Measurements from ENCODE around the gene HOXD8.

HOXD8 gene

DNA sequence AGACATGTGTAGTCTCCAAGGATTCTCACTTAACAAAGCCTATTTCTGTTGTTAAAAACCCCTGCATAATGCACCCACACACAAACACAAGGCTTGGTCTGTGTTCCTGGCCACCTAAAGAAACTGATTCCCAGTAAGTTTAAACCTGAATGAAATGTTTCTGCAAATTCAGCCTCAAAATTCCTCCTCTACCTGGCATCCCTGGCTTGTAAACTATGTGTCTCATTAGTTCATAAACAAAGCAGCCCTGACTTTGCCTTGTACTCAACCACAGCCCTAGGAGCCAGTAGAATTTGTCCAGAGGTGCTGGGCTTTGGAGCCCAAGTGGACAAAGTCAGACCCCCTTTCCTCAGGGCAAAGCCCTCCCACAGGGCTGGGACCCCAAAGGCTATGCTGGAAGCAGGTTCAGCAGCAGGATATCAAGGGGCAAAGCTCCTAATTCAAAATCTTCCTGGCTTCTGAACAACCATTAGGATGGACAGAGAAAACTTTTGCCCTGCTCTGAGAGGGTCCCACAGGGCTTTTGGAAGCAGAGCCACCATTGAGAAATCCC lies 39.6 kb upstream of the HOXD8 start (continued):
- TF ChIP-seq ZNF394 (tag by site-specific recombination; IDR thresholded peaks at IDR 0.05; ENCODE audit: borderline replicate concordance) (no peak), SP7 (tag by site-specific recombination; IDR thresholded peaks at IDR 0.05) (no peak), ZNF555 (tag by site-specific recombination; conservative IDR thresholded peaks at IDR 0.05) (no peak), KLF10 (tag by site-specific recombination; IDR thresholded peaks at IDR 0.05) (no peak), ZBTB20 (tag by site-specific recombination; IDR thresholded peaks at IDR 0.05) (no peak)

DNA sequence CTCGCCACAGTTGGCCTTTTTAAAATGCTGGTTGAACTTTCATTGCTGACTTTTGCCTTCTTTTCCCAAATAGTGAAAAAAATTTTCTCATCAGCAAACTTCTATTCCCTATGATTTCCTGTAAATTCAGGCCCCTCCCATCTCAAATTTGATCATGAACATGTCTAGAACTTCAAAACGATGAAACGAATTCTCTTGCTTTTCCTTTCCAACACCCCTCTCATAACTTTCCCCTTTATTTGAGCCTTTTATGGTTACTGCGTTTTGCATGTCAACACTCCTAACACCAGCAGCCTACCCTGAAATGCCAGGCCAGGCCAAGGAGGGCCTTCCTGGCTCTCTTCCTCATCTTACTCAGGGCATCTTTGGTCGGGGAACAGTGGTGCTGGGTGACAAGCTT lies 38.6 kb upstream of the HOXD8 start:
- ChIA-PET CTCF (interaction anchor here (0.5 to 1.0 kb wide), 4 partner anchors 12 to 1494 kb away, joined by 3 to 5 read pairs (median 3); no protein-coding TSS in a partner anchor), POLR2A (no interaction called here)
- no peaks in the 10 kb centered on the region for H3K4me1 ChIP-seq (ENCODE audit: control insufficient read depth, insufficient read depth, low read length)
- no peak overlapping the region for H3K4me3 ChIP-seq (ENCODE audit: low read depth, low read length)
- peaks cover 0 to 16% of the 10 kb centered on the region in 2 experiments; a peak in 1 of 3 replicates for H3K36me3 ChIP-seq (ENCODE audit: control insufficient read depth in 2 of 2, insufficient read depth in 1 of 2, low read length in 2 of 2)
- peak; percentile 84; the same call in 1 of the 2 replicates for TF ChIP-seq PRDM1 (tag by site-specific recombination; IDR thresholded peaks at IDR 0.05)
- TF ChIP-seq SCRT2 (tag by site-specific recombination; IDR thresholded peaks at IDR 0.05), result no peak
- H3K9me3 ChIP-seq (ENCODE audit: control insufficient read depth, insufficient read depth, low read depth, low read length), result no peaks in the 10 kb centered on the region
- no peak overlapping the region for H3K27ac ChIP-seq (ENCODE audit: extremely low read depth, low read depth, low read length)

DNA sequence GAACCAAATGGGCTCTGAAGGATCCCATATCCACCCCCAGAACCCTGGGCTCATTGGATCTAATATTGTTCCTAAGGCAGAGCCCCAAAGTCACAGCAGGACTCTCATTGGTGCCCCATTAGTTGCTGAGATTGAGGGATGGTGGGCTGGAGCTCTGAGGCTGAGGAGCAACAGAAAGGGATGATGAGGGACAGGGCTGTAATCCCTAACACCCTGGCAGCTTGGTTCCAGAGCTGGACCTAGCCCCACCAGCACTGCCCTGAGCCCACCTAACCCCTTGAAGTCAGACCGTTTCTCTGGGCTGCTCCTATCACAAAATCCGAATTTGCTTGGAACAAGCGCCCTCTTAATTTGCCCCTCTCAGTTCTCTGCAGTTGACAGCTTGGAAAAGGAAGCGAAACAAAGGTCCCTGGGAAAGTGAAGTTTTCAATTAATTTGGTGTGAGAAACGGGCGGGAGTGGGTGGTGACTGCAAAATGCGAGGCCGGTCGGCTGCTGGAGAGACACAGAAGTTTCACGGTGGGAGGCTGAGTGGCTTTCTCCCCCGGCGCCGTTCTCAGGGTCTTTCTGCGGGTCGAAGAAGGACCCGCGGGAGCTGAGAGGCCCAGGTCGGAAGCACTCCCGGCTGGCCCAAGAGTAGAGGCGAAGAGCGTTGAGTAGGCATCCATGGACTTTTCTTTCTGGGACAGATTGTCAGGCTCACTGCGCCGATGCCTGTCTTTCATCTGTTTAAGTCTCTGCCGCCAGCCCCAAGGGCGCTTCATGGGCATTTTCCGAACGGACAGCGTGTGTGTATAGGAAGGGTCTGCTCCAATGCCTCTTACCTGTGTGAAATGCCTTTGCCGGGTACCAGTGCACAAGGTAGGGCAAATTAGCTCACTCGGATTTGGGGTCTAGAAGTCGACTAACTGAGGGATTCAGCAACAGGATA lies 37.9 kb upstream of the HOXD8 start:
- POLR2A ChIA-PET, result interaction anchor here (6.7 kb wide), 1 partner anchor 14 kb away, joined by 75 read pairs; the partner anchor contains the start of gene HOXD11
- Histone ChIP-seq H3K4me3 (ENCODE audit: low read depth, low read length) (no peak overlapping the region), H3K27ac (ENCODE audit: extremely low read depth, low read depth, low read length) (no peak overlapping the region), H3K36me3 (ENCODE audit: control insufficient read depth in 2 of 2, insufficient read depth in 1 of 2, low read length in 2 of 2) (peaks cover 0 to 16% of the 10 kb centered on the region in 2 experiments; a peak in 1 of 3 replicates), H3K4me1 (ENCODE audit: control insufficient read depth, insufficient read depth, low read length) (no peaks in the 10 kb centered on the region), H3K9me3 (ENCODE audit: control insufficient read depth, insufficient read depth, low read depth, low read length) (no peaks in the 10 kb centered on the region)
- CTCF ChIA-PET, result interaction anchor here (0.5 to 1.9 kb wide), 8 partner anchors 11 to 1494 kb away, joined by 3 to 9 read pairs (median 3); no protein-coding TSS in a partner anchor
- TF ChIP-seq ZNF843 (tag by site-specific recombination; IDR thresholded peaks at IDR 0.05) (no peak), ZBTB8A (tag by site-specific recombination; IDR thresholded peaks at IDR 0.05) (0 out of 2 replicates have a peak, but pooled peaks have one; percentile 13), ZNF341 (tag by site-specific recombination; IDR thresholded peaks at IDR 0.05; ENCODE audit: low read depth) (no peak)

DNA sequence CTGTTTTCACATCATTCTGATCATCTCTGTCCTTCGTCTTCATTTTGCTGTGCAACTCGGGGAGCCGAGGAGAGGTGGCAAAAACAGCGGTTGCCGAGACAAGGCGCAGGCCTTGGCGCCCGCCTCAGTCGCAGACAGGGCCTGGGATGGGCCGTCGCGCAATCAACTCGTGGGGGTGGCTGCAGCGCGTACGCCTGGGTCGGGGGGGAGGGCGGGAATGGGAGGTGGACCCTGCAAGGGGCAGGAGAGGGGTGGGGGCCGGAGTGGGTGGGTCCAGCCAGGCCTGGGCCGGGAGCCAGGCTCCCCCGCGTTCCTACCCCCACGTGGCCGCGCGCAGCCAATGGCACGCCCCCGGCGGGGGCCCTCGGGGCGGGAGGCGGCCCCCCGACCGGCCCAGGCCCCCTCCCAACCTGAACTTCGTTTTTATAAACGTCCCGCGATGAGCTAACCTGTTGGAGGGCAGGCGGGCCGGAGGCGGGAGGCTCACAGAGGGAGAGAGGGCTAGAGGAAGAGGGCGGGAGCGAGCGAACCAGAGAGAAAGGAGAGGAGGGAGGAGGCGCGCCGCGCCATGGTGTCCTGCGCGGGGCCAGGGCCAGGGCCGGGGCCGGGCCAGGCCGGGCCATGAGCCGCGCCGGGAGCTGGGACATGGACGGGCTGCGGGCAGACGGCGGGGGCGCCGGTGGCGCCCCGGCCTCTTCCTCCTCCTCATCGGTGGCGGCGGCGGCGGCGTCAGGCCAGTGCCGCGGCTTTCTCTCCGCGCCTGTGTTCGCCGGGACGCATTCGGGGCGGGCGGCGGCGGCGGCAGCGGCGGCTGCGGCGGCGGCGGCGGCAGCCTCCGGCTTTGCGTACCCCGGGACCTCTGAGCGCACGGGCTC lies 37.0 kb upstream of the HOXD8 start, which contains the start of gene HOXD13:
HOXD13 (plus strand) TSS at position 452 of the 875 bp plus-strand sequence; CDS start at position 622, 170 bp downstream.
- ChIA-PET POLR2A (interaction anchor here (0.5 to 6.7 kb wide), 2 partner anchors 13 to 925 kb away, joined by 3 to 75 read pairs; partner anchors contain the start of gene HOXD11), CTCF (interaction anchor here (0.6 to 1.9 kb wide), 5 partner anchors 12 to 561 kb away, joined by 3 to 9 read pairs (median 3); no protein-coding TSS in a partner anchor)
- peak within 1 kb of the TSS; percentile 55 for H3K4me3 ChIP-seq (ENCODE audit: low read depth, low read length)
- peaks cover 0 to 16% of the 10 kb centered on the region in 2 experiments; a peak in 1 of 3 replicates for H3K36me3 ChIP-seq (ENCODE audit: control insufficient read depth in 2 of 2, insufficient read depth in 1 of 2, low read length in 2 of 2)
- H3K4me1 ChIP-seq (ENCODE audit: control insufficient read depth, insufficient read depth, low read length), result peaks cover 6% of the 10 kb centered on the region
- H3K27ac ChIP-seq (ENCODE audit: extremely low read depth, low read depth, low read length), result peak within 1 kb of the TSS; percentile 84
- no peaks in the 10 kb centered on the region for H3K9me3 ChIP-seq (ENCODE audit: control insufficient read depth, insufficient read depth, low read depth, low read length)
- TF ChIP-seq ZBTB20 (tag by site-specific recombination; IDR thresholded peaks at IDR 0.05) (no peak), SP3 (tag by site-specific recombination; IDR thresholded peaks at IDR 0.05) (peak; percentile 42; the same call in 1 of the 2 replicates), ZNF366 (tag by site-specific recombination; conservative IDR thresholded peaks at IDR 0.05) (no peak), ZFP37 (tag by site-specific recombination; IDR thresholded peaks at IDR 0.05) (no peak), GLI2 (tag by site-specific recombination; IDR thresholded peaks at IDR 0.05; ENCODE audit: borderline replicate concordance, low read depth) (no peak), ZNF530 (tag by site-specific recombination; IDR thresholded peaks at IDR 0.05; ENCODE audit: low read depth) (no peak), ZNF529 (tag by site-specific recombination; IDR thresholded peaks at IDR 0.05; ENCODE audit: insufficient replicate concordance) (no peak), ZNF701 (tag by site-specific recombination; IDR thresholded peaks at IDR 0.05) (no peak), ZSCAN23 (tag by site-specific recombination; IDR thresholded peaks at IDR 0.05) (no peak), ZNF843 (tag by site-specific recombination; IDR thresholded peaks at IDR 0.05) (no peak), SETDB1 (IDR thresholded peaks at IDR 0.05; ENCODE audit: insufficient read length, low read length) (no peak)
- TF ChIP-seq, protein P1, sequence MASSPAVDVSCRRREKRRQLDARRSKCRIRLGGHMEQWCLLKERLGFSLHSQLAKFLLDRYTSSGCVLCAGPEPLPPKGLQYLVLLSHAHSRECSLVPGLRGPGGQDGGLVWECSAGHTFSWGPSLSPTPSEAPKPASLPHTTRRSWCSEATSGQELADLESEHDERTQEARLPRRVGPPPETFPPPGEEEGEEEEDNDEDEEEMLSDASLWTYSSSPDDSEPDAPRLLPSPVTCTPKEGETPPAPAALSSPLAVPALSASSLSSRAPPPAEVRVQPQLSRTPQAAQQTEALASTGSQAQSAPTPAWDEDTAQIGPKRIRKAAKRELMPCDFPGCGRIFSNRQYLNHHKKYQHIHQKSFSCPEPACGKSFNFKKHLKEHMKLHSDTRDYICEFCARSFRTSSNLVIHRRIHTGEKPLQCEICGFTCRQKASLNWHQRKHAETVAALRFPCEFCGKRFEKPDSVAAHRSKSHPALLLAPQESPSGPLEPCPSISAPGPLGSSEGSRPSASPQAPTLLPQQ (tag by site-specific recombination; IDR thresholded peaks at IDR 0.05), result peak; percentile 86
- TF ChIP-seq, protein P2, sequence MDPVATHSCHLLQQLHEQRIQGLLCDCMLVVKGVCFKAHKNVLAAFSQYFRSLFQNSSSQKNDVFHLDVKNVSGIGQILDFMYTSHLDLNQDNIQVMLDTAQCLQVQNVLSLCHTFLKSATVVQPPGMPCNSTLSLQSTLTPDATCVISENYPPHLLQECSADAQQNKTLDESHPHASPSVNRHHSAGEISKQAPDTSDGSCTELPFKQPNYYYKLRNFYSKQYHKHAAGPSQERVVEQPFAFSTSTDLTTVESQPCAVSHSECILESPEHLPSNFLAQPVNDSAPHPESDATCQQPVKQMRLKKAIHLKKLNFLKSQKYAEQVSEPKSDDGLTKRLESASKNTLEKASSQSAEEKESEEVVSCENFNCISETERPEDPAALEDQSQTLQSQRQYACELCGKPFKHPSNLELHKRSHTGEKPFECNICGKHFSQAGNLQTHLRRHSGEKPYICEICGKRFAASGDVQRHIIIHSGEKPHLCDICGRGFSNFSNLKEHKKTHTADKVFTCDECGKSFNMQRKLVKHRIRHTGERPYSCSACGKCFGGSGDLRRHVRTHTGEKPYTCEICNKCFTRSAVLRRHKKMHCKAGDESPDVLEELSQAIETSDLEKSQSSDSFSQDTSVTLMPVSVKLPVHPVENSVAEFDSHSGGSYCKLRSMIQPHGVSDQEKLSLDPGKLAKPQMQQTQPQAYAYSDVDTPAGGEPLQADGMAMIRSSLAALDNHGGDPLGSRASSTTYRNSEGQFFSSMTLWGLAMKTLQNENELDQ (tag by site-specific recombination; IDR thresholded peaks at IDR 0.05; ENCODE audit: low read depth), result no peak
